HepG2 (cell line): ENCODE results near the gene LMOD1. TPM values are rescaled to one million over a fixed set of nuclear protein-coding genes. Genes with fewer than 3 reads are reported as not detected.

ENCODE experiments used
- ATAC-seq: fragments of 200-7000 bp; cut with Tn5 transposase; 3 replicates; pipeline ENCODE4 v1.9.1; 2020; ENCODE audit warnings: mild to moderate bottlenecking, moderate library complexity
- BruUV-seq: library from RNA; stranded (reverse); fragments of 400-500 nt; replicated peaks from 2 replicates; lab custom pipeline; 2021; lab: Mats Ljungman, UMichigan
- CTCF ChIA-PET: fragments of 300-600 bp; formaldehyde crosslinking; extraction: SDS; loops from one replicate; lab custom pipeline; 2021; ENCODE audit warnings: low total read pairs, inconsistent platforms, low intra/inter-chr PET ratio; lab: Yijun Ruan, JAX
- POLR2A ChIA-PET: fragments of 350-600 bp; sonication (Branson Sonifier 250); formaldehyde crosslinking; loops from one replicate; lab custom pipeline; 2020; ENCODE audit warnings: antibody characterized with exemption, inconsistent platforms; lab: Yijun Ruan, JAX
- DNase-seq: peaks from one replicate; pipeline ENCODE4 v3.0.0-alpha.2; 2015; ENCODE audit warnings: low spot score
- FAIRE-seq: peaks from 3 replicates; lab custom pipeline; 2011; peaks lifted over from hg19 to GRCh38; lab: Jason Lieb, UNC
- H2AFZ ChIP-seq: one replicate; pipeline ENCODE4 v1.6.1; 2011; ENCODE audit warnings: low read length, inconsistent platforms
- H3K27ac ChIP-seq: fragments of 300-600 bp; 3 replicates; pipeline ENCODE4 v1.8.0; 2011; ENCODE audit warnings: mixed run types, mild to moderate bottlenecking, mixed read lengths, low read length, inconsistent platforms; ENCODE audit not compliant: insufficient read depth; ENCODE audit errors: extremely low read length
- H3K27me3 ChIP-seq, 2 experiments: fragments of 200-600 bp in 1 of 2; 2 replicates in 1 of 2; 3 replicates in 1 of 2; pipeline versions ENCODE4 v1.6.0 to v1.8.0; 2011; ENCODE audit warnings: low read length in 2 of 2, mild to moderate bottlenecking in 2 of 2, moderate library complexity in 2 of 2, inconsistent platforms in 1 of 2; ENCODE audit not compliant: insufficient read depth in 2 of 2, control insufficient read depth in 1 of 2
- H3K36me3 ChIP-seq, 2 experiments: fragments of 200-600 bp in 1 of 2; replicated peaks in 1 of 2; 2 replicates in 1 of 2; 3 replicates in 1 of 2; pipeline versions ENCODE4 v1.5.1 to v1.8.0; 2011; ENCODE audit warnings: low read length in 2 of 2, inconsistent platforms in 1 of 2; ENCODE audit not compliant: insufficient read depth in 2 of 2, control insufficient read depth in 1 of 2
- H3K4me1 ChIP-seq: 2 replicates; pipeline ENCODE4 v1.5.1; 2012; ENCODE audit warnings: low read length, inconsistent platforms; ENCODE audit not compliant: insufficient read depth
- H3K4me2 ChIP-seq: 2 replicates; pipeline ENCODE4 v1.6.0; 2011; ENCODE audit warnings: low read depth, low read length, inconsistent platforms
- H3K4me3 ChIP-seq, 3 experiments: fragments of 200-600 bp in 1 of 3; sonication (generic), shearing (Covaris generic) in 1 of 3; replicated peaks in 1 of 3; 2 replicates each; pipeline ENCODE4 v1.5.1; 2011 to 2016; ENCODE audit warnings: low read length in 3 of 3, inconsistent platforms in 2 of 3, low read depth in 2 of 3, mild to moderate bottlenecking in 2 of 3, control low read depth in 1 of 3, mixed read lengths in 1 of 3; ENCODE audit not compliant: insufficient read depth in 1 of 3
- H3K79me2 ChIP-seq: one replicate; pipeline ENCODE4 v1.6.1; 2011; ENCODE audit warnings: low read length, inconsistent platforms; ENCODE audit not compliant: insufficient read depth
- H3K9ac ChIP-seq: 2 replicates; pipeline ENCODE4 v1.6.0; 2011; ENCODE audit warnings: mild to moderate bottlenecking, low read depth, low read length, inconsistent platforms; ENCODE audit not compliant: insufficient read depth
- H3K9me3 ChIP-seq: 2 replicates; pipeline ENCODE4 v1.5.1; 2012; ENCODE audit warnings: mild to moderate bottlenecking, low read length
- H4K20me1 ChIP-seq: 2 replicates; pipeline ENCODE4 v1.6.0; 2011; ENCODE audit warnings: inconsistent platforms, mild to moderate bottlenecking, low read length, moderate library complexity; ENCODE audit not compliant: insufficient read depth
- DRAP1 ChIP-seq: IDR thresholded peaks from 2 replicates; pipeline ENCODE4 v1.6.1; 2016; ENCODE audit warnings: missing genetic modification reagents, missing compliant biosample characterization
- SP4 ChIP-seq: sonication (generic); formaldehyde crosslinking; IDR thresholded peaks from 2 replicates; pipeline ENCODE4 v1.8.1; 2023; ENCODE audit warnings: mild to moderate bottlenecking, missing genetic modification reagents
- ZFP91 ChIP-seq: sonication (generic); formaldehyde crosslinking; IDR thresholded peaks from 2 replicates; pipeline ENCODE4 v1.9.0; 2022; ENCODE audit warnings: missing genetic modification reagents, mild to moderate bottlenecking, borderline replicate concordance
- ZNF282 ChIP-seq: fragments of 450-650 bp; IDR thresholded peaks from 2 replicates; pipeline ENCODE4 v1.6.1; 2018; ENCODE audit not compliant: partially characterized antibody
- ZNF318 ChIP-seq: sonication (generic); formaldehyde crosslinking; IDR thresholded peaks from 2 replicates; pipeline ENCODE4 v1.4.0; 2020; ENCODE audit warnings: mild to moderate bottlenecking, missing genetic modification reagents
- WGBS: methylation state at CpG from one replicate; pipeline ENCODE4 v1.1.6; 2017; ENCODE audit warnings: low lambda C conversion rate; 5-methylcytosine and 5-hydroxymethylcytosine counted together
- in situ Hi-C: cut with HindIII; loops from 2 replicates; pipeline ENCODE4 v1.10.0; 2017; ENCODE audit warnings: low pct_unique_long_range_greater_than_20kb; ENCODE audit not compliant: extremely low pct_ligation_motif_present
- intact Hi-C: fragments of 100-400 bp; cut with micrococcal nuclease; formaldehyde crosslinking; loops from one replicate; pipeline ENCODE4 v1.10.0; 2022; ENCODE audit not compliant: unreplicated experiment
- polyA plus RNA-seq, 8 experiments: library from polyadenylated mRNA; depleted of rRNA in 3 of 8; stranded (reverse) in 7 of 8; unstranded in 1 of 8; fragments of >200 nt; fragmentation: Illumina TruSeq in 4 of 8; extraction: Trizol in 4 of 8; gene quantifications; 2 replicates each; pipeline versions ENCODE4 v1.2.1 to v1.2.3, GENCODE V29; 2011 to 2016; ENCODE audit warnings: low read depth in 4 of 8, missing spikeins in 1 of 8, mixed read lengths in 1 of 8; ENCODE audit not compliant: insufficient read depth in 1 of 8
- total RNA-seq, 5 experiments: library from RNA; depleted of rRNA; stranded (reverse); fragments of >200 nt; fragmentation: Illumina TruSeq; extraction: Trizol; gene quantifications; 2 replicates each; pipeline ENCODE4 v1.2.3, GENCODE V29; 2016; ENCODE audit warnings: low read depth in 1 of 5

The LMOD1 gene
- total and polyA plus RNA-seq, 2 of the 13 experiments (the other 11 are each of a cell fraction or from before 2014, with no cell fraction given), result not detected

GRCh38 chr1:201958348-201958747 lies 12.0 kb upstream of the LMOD1 start:
- Histone ChIP-seq H3K27ac (no peak overlapping the region), H3K27me3 (no peaks in the 10 kb centered on the region; a peak in 1 of 5 replicates), H3K9me3 (no peaks in the 10 kb centered on the region), H3K4me2 (no peak overlapping the region), H3K4me3 (no peak overlapping the region), H3K4me1 (peaks cover 17% of the 10 kb centered on the region), H2AFZ (no peak overlapping the region), H3K36me3 (peaks cover 7 to 48% of the 10 kb centered on the region in 2 experiments; a peak in 4 of 5 replicates), H3K9ac (no peak overlapping the region), H4K20me1 (no peaks in the 10 kb centered on the region), H3K79me2 (peaks cover 25% of the 10 kb centered on the region)
- CTCF ChIA-PET, result no interaction called here
- no TSS peak for BruUV-seq
- in situ Hi-C loops (no loop called here), intact Hi-C loops (loop anchor here (5.0 kb wide), 1 partner anchor 61 kb away; no protein-coding TSS in a partner anchor)
- POLR2A ChIA-PET, result no interaction called here
- ATAC-seq (no peak), DNase-seq (no peak), FAIRE-seq (no peak)
- WGBS, result 92% methylated on average over 5 of the region's 5 CpGs
- TF ChIP-seq DRAP1 (CRISPR knock-in tag) (no peak), SP4 (CRISPR knock-in tag) (no peak)

GRCh38 chr1:201955729-201956143 lies 9.4 kb upstream of the LMOD1 start:
- H2AFZ ChIP-seq, result peak overlapping the region; percentile 84
- peaks cover 0 to 3% of the 10 kb centered on the region in 2 experiments; a peak in 1 of 5 replicates for H3K27me3 ChIP-seq
- POLR2A ChIA-PET, result interaction anchor here (0.8 to 2.8 kb wide), 10 partner anchors 8 to 486 kb away, joined by 3 to 18 read pairs (median 5); partner anchors contain the start of genes LMOD1 and PHLDA3
- CTCF ChIA-PET, result no interaction called here
- BruUV-seq, result TSS peak; percentile 74
- H3K4me1 ChIP-seq, result peaks cover 17% of the 10 kb centered on the region
- WGBS, result 1% methylated on average over 15 of the region's 17 CpGs
- peak overlapping the region; percentile 76 for H3K27ac ChIP-seq
- ATAC-seq (peak; percentile 69), FAIRE-seq (no peak), DNase-seq (no peak)
- peak overlapping the region; percentile 71 to 95 (median 93) for H3K4me3 ChIP-seq
- peak overlapping the region; percentile 95 for H3K9ac ChIP-seq
- peak overlapping the region; percentile 79 for H3K4me2 ChIP-seq
- no peaks in the 10 kb centered on the region for H3K9me3 ChIP-seq
- peaks cover 4 to 29% of the 10 kb centered on the region in 2 experiments; a peak in 4 of 5 replicates for H3K36me3 ChIP-seq
- in situ Hi-C loops (no loop called here), intact Hi-C loops (loop anchor here (5.0 kb wide), 1 partner anchor 58 kb away; no protein-coding TSS in a partner anchor)
- H3K79me2 ChIP-seq, result peaks cover 22% of the 10 kb centered on the region
- H4K20me1 ChIP-seq, result no peaks in the 10 kb centered on the region
- TF ChIP-seq ZFP91 (CRISPR knock-in tag) (peak; percentile 55; the same call in 1 of the 2 replicates), ZNF318 (CRISPR knock-in tag) (no peak), ZNF282 (no peak)
